Measurements from ENCODE around the gene KRTAP3-3. TPM values are rescaled to one million over a fixed set of nuclear protein-coding genes. Genes with fewer than 3 reads are reported as not detected.

KRTAP3-3 gene
- total and polyA plus RNA-seq, 2 experiments from 2014 or later: not detected

DNA sequence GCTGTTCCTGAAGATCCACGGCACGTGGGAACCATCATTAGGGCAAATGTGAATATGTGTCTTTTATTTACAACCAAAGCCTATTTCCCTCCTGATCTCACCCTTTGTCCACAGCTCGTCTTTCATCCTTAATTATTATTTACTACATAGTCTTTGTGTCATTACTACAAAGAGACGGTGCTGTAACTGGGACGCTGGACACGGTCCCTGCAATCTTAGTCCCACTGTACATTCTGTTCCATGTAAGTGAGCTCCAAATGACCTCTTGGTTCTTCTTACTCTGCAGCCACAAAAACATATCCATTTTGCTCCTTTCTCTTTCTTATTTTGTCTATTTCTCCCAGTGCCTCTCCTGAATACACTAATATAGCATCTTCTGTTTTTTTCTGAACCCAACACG lies 43.8 kb downstream of the KRTAP3-3 start:
- no peak for TF ChIP-seq EZH2phosphoT487 (IDR thresholded peaks at IDR 0.05; ENCODE audit: low read depth, severe bottlenecking, unreplicated experiment)
- TF ChIP-seq, protein P1, sequence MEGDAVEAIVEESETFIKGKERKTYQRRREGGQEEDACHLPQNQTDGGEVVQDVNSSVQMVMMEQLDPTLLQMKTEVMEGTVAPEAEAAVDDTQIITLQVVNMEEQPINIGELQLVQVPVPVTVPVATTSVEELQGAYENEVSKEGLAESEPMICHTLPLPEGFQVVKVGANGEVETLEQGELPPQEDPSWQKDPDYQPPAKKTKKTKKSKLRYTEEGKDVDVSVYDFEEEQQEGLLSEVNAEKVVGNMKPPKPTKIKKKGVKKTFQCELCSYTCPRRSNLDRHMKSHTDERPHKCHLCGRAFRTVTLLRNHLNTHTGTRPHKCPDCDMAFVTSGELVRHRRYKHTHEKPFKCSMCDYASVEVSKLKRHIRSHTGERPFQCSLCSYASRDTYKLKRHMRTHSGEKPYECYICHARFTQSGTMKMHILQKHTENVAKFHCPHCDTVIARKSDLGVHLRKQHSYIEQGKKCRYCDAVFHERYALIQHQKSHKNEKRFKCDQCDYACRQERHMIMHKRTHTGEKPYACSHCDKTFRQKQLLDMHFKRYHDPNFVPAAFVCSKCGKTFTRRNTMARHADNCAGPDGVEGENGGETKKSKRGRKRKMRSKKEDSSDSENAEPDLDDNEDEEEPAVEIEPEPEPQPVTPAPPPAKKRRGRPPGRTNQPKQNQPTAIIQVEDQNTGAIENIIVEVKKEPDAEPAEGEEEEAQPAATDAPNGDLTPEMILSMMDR (IDR thresholded peaks at IDR 0.05; ENCODE audit: poor library complexity): no peak
- TF ChIP-seq EZH2 (IDR thresholded peaks at IDR 0.05; ENCODE audit: borderline replicate concordance): no peak
- Histone ChIP-seq H4K20me1 (ENCODE audit: insufficient read depth, poor library complexity, severe bottlenecking) (no peaks in the 10 kb centered on the region), H3K36me3 (replicated peaks; ENCODE audit: insufficient read depth, low read depth) (no peaks in the 10 kb centered on the region), H3K27ac (no peak overlapping the region), H3K4me2 (no peak overlapping the region), H3K79me2 (no peaks in the 10 kb centered on the region), H3K4me3 (no peak overlapping the region), H3K9me2 (replicated peaks; ENCODE audit: insufficient read depth) (no peaks in the 10 kb centered on the region), H3K9me3 (ENCODE audit: low read depth) (no peaks in the 10 kb centered on the region), H2AFZ (no peak overlapping the region), H3K27me3 (no peaks in the 10 kb centered on the region), H3K4me1 (ENCODE audit: insufficient read depth) (peaks cover 6% of the 10 kb centered on the region)
- no peak for DNase-seq (ENCODE audit: low spot score)
- 77% methylated on average over 7 of the region's 7 CpGs for WGBS (ENCODE audit: low lambda C conversion rate, missing lambda C conversion rate)

DNA sequence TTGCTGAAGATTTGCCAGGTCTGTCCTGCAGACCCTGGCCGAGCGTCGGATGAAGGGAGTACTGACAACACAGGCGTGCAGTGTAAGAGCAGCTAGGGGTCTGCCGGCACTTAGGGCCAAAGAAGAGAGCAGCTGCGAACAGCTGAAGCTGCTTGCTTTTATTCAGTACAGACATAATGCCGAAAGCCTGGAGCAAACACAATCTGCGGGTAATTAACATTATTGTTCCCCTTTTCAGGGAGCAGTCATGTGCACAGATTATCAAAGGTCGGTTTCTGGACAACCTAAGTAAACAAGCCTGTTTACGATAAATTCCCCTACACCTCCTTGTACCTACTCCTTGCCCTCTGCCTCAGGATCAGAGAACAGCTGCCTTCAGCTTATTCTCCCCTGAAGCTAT lies 44.5 kb downstream of the KRTAP3-3 start:
- DNase-seq (ENCODE audit: low spot score): peak; percentile 35
- peak overlapping the region; percentile 63 for H3K4me2 ChIP-seq
- H3K27ac ChIP-seq: peak overlapping the region; percentile 51
- WGBS (ENCODE audit: low lambda C conversion rate, missing lambda C conversion rate): 18% methylated on average over 10 of the region's 10 CpGs
- no peak overlapping the region for H3K4me3 ChIP-seq
- no peaks in the 10 kb centered on the region for H4K20me1 ChIP-seq (ENCODE audit: insufficient read depth, poor library complexity, severe bottlenecking)
- H3K4me1 ChIP-seq (ENCODE audit: insufficient read depth): peaks cover 6% of the 10 kb centered on the region
- no peaks in the 10 kb centered on the region for H3K79me2 ChIP-seq
- H3K27me3 ChIP-seq: no peaks in the 10 kb centered on the region
- H2AFZ ChIP-seq: no peak overlapping the region
- no peaks in the 10 kb centered on the region for H3K9me2 ChIP-seq (replicated peaks; ENCODE audit: insufficient read depth)
- H3K36me3 ChIP-seq (replicated peaks; ENCODE audit: insufficient read depth, low read depth): no peaks in the 10 kb centered on the region
- TF ChIP-seq EZH2 (IDR thresholded peaks at IDR 0.05; ENCODE audit: borderline replicate concordance) (no peak), EZH2phosphoT487 (IDR thresholded peaks at IDR 0.05; ENCODE audit: low read depth, severe bottlenecking, unreplicated experiment) (no peak)
- TF ChIP-seq, protein P1 (IDR thresholded peaks at IDR 0.05; ENCODE audit: poor library complexity): no peak
- H3K9me3 ChIP-seq (ENCODE audit: low read depth): no peaks in the 10 kb centered on the region

DNA sequence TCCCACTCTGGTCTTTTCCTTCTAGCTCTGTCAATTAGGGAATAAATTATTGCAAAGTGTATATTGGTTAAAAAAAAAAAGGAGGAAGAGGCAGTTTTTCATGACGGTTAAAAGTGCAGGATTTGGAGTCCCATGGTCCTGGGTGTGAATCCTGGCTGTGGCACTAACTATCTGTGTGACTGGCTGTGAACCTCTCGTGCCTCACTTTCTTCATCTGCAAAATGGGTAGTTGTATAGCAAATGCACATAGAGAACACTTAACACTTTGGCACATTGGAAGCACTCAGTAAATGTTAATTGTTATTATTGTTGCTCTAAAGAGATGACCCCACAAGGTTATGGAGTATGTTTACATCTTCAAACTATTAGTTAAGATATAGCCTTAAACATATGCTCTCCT lies 46.0 kb downstream of the KRTAP3-3 start:
- no peaks in the 10 kb centered on the region for H3K9me3 ChIP-seq (ENCODE audit: low read depth)
- DNase-seq (ENCODE audit: low spot score): no peak
- H2AFZ ChIP-seq: no peak overlapping the region
- no peak overlapping the region for H3K4me3 ChIP-seq
- no peaks in the 10 kb centered on the region for H3K9me2 ChIP-seq (replicated peaks; ENCODE audit: insufficient read depth)
- no peak overlapping the region for H3K4me2 ChIP-seq
- H3K27me3 ChIP-seq: no peaks in the 10 kb centered on the region
- no peaks in the 10 kb centered on the region for H4K20me1 ChIP-seq (ENCODE audit: insufficient read depth, poor library complexity, severe bottlenecking)
- peaks cover 6% of the 10 kb centered on the region for H3K4me1 ChIP-seq (ENCODE audit: insufficient read depth)
- no peak for TF ChIP-seq EZH2 (IDR thresholded peaks at IDR 0.05; ENCODE audit: borderline replicate concordance)
- no peaks in the 10 kb centered on the region for H3K79me2 ChIP-seq
- no peak overlapping the region for H3K27ac ChIP-seq
- WGBS (ENCODE audit: low lambda C conversion rate, missing lambda C conversion rate): 93% methylated on average over 2 of the region's 2 CpGs
- no peaks in the 10 kb centered on the region for H3K36me3 ChIP-seq (replicated peaks; ENCODE audit: insufficient read depth, low read depth)

DNA sequence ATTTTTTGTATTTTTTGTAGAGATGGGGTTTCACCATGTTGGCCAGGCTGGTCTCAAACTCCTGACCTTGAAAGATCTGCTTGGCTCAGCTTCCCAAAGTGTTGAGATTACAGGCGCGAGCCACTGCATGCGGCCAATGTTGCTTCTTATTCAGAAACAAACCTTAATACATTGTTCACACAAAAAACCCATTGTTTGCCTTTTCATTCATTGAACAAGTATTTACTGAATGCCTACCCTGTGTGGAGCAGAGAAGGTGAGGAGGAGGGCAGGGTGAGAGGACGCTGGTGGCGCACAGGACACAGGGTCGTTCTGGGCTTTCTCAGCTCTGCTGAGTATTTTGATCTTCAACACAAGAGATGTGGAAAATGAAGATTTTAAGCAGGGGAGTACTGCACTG lies 48.5 kb downstream of the KRTAP3-3 start:
- WGBS (ENCODE audit: low lambda C conversion rate, missing lambda C conversion rate): 87% methylated on average over 6 of the region's 6 CpGs
- Histone ChIP-seq H3K4me3 (no peak overlapping the region), H3K4me2 (no peak overlapping the region), H2AFZ (no peak overlapping the region), H3K4me1 (ENCODE audit: insufficient read depth) (peaks cover 6% of the 10 kb centered on the region), H3K9me3 (ENCODE audit: low read depth) (no peaks in the 10 kb centered on the region), H4K20me1 (ENCODE audit: insufficient read depth, poor library complexity, severe bottlenecking) (no peaks in the 10 kb centered on the region), H3K79me2 (no peaks in the 10 kb centered on the region), H3K27me3 (no peaks in the 10 kb centered on the region), H3K36me3 (replicated peaks; ENCODE audit: insufficient read depth, low read depth) (no peaks in the 10 kb centered on the region), H3K9me2 (replicated peaks; ENCODE audit: insufficient read depth) (no peaks in the 10 kb centered on the region), H3K27ac (no peak overlapping the region)
- no peak for TF ChIP-seq EZH2 (IDR thresholded peaks at IDR 0.05; ENCODE audit: borderline replicate concordance)
- no peak for TF ChIP-seq EZH2phosphoT487 (IDR thresholded peaks at IDR 0.05; ENCODE audit: low read depth, severe bottlenecking, unreplicated experiment)
- TF ChIP-seq, protein P1 (IDR thresholded peaks at IDR 0.05; ENCODE audit: poor library complexity): no peak
- no peak for DNase-seq (ENCODE audit: low spot score)
